Measurements from ENCODE around the gene CELA1.

The CELA1 gene

DNA sequence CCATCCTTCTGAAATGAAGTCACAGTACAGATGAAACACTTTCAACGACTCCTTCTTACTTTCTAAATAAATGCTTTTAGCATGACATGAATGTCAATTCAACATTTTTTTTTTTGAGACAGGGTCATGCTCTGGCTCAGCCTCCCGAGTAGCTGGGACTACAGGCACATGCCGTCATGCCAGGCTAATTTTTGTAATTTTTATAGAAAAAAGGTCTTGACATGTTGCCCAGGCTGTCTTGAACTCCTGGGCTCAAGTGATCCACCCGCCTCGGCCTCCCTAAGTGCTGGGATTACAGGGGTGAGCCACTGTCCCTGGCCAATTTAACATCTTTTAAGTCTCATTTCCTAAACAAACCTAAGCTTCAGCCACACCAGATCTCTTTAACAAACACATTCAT lies 28.4 kb upstream of the CELA1 start:
- no peak for DNase-seq (ENCODE audit: low spot score)

- no peak for DNase-seq (ENCODE audit: low spot score)
Measured at GRCh38 chr12:51374361-51374760, 27.9 kb upstream of the CELA1 start.

DNA sequence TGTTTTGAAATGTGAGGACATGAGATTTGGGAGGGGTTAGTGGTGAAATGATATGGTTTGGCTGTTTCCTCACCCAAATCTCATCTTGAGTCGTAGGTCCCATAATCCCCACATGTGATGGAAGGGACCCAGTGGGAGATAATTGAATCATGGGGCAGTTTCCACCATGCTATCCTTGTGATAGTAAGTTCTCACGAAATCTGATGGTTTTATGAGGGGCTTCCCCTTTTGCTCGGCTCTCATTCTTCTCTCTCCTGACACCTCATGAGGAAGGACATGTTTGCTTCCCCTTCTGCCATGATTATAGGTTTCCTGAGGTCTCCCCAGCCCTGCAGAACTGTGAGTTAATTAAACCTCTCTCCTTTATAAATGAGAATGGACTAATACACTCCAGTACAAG lies 26.7 kb upstream of the CELA1 start:
- no peak for DNase-seq (ENCODE audit: low spot score)

- DNase-seq (ENCODE audit: low spot score), result no peak
Measured at GRCh38 chr12:51372021-51372420, 25.5 kb upstream of the CELA1 start.

DNA sequence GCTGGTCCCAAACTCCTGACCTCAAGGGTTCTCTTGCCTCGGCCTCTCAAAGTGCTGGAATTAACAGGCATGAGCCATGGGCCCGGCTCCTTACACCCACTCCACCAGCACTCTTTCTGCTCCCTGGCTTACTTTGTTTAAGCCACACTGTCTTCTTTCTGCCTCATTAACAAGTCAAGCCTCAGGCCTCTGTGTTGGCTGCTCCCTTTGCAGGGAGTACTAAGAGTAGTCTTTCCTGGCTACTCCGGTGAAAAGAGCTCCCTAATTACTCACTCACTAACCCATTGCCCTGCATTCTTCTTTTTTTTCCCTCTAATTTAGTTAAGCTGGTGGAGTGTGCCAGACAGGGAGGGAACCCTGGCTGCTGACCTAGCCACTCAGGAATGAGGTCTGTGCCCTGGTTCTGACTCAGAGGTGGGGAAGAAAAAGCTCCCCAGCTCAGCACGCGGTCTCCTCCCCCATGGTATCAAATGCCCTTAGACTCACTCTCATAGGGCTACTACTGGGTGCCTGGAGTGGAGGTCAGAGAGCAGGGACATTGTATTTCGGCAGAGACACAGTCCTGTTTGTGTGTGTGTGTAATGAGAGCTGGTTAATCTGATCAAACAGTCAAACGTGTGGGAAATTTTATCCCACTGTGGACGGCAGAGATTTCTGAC lies 24.9 kb upstream of the CELA1 start:
- DNase-seq (ENCODE audit: low spot score), result no peak

- DNase-seq (ENCODE audit: low spot score), result no peak
Measured at GRCh38 chr12:51370667-51371066, 24.2 kb upstream of the CELA1 start.

GRCh38 chr12:51369581-51369980 lies 23.1 kb upstream of the CELA1 start:
- DNase-seq (ENCODE audit: low spot score), result no peak

DNA sequence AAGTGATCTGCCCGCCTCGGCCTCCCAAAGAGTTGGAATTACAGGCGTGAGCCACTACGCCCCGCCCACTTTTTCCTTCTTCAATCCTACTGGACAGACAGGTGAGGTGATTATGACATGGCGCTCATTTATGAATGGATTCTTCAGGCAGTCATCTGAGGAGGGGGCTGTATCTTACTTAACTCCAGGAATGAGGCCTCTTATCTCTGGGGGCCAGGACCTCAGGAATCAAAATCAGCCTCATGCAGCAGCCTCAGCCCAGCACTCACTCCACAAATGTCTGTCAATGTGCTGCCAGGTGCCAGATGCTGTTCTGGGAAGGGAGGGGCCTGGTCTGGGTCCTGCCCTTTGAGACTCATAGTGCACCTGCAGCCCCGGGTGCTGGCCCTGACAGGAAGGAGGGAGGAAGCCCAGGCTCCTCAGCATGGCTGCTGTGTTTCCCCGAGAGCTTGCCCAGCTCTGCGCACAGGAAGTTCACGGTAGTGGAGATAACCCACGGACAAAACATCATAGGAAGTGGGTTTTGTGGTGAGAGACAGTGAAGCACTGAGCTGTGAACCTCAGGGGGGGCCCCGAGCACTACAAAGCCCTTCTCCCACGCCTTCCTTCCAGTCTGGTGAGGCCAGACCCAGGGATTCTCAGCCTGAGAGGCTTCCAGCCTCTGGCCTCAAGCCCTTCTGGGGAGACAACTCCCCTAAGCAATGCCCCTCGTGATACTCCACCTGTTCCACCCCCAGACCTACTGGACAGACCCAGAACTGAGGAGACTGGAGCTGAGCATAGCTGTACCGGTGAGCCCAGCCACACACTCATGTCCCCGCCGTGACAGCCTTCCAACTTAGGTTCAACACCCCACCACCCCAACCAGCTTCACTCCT lies 22.4 kb upstream of the CELA1 start:
- DNase-seq (ENCODE audit: low spot score), result peak; percentile 91

DNA sequence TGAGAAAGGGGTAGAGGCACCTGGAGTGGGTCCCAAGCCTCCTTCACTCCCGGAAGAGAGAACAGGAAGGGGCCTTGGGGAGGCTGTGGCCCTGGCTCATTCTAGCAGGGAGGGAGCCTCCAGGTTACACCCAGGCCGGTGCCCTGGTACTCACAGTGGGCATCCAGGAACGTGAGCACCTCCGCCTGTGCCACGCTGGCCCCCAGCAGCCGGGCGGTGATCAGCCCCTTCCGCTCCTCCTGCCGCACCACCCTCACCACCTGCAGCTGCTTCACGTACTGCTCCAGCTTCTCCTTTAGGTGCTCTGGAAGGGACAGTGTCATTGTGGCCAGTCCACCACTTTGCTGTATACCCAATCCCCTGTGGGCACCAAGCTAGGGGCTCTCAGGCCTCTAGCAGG lies 18.8 kb upstream of the CELA1 start:
- DNase-seq (ENCODE audit: low spot score), result no peak

DNA sequence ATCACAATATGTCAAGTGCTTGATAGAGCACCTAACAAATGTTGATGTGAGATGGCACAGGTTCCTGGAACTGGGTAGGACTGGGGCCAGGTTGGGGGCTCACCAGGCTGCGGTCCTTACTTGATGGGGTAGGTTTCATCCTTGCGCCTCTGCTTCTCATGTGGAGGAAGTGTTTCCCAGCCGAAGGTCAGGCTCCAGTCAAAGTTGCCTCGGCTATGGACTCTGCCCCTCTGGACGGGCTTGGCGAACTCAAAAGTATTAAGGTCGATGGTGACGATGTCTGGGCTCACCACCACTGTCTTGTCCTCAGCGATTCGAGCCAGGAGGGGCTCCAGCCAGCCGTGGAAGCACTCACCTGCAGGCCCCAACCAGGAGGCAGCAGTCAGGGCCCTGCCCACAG lies 17.5 kb upstream of the CELA1 start:
- DNase-seq (ENCODE audit: low spot score), result no peak

DNA sequence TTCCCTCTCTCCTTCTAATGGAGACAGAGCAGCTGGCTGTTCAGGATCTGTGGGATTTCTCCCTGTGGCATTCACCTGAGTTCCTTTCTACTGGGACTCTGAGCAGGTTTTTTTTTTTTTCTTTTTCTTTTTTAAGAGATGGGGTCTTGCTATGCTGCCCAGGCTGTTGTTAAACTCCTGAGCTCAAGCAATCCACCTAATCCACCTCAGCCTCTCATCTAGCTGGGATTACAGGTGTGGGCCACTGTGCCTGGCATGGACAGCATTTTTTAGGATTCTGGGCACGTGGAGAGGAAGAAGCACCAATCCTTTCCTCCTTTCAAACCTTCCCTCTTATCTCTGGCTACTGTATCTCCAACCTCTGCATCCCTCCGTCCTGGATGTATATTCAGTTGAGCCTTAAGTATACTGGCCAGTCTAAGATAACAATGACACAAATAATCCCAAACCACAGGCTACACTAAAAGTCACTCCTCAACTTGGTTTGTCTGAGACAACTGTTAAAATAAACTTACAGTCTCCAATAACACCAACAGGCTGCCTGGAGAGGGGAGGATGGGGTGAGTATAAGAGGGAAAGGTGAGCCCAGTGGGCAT lies 16.4 kb upstream of the CELA1 start:
- DNase-seq (ENCODE audit: low spot score), result no peak

GRCh38 chr12:51362307-51362706 lies 15.8 kb upstream of the CELA1 start:
- DNase-seq (ENCODE audit: low spot score), result no peak

GRCh38 chr12:51361161-51362016 lies 14.9 kb upstream of the CELA1 start:
- DNase-seq (ENCODE audit: low spot score), result no peak

- no peak for DNase-seq (ENCODE audit: low spot score)
Measured at GRCh38 chr12:51360315-51360714, 13.8 kb upstream of the CELA1 start.

- no peak for DNase-seq (ENCODE audit: low spot score)
Measured at GRCh38 chr12:51359851-51360250, 13.4 kb upstream of the CELA1 start.

DNA sequence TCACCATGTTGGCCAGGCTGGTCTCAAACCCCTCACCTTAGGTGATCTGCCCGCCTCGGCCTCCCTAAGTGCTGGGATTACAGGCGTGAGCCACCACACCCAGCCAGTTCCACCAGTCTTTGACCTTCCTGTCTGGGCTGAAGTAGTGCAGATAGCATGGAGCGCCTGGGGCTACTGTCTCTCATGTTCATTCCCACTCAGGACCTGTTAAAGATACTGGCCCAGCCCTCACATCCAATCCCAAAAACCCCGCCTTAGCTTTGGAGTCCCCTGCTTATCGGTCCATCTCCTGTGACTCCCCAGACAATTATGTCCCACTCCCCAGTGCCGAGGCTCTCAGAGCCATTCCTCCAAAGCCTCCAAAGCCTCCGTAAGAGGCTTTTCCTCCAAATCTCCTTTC lies 12.0 kb upstream of the CELA1 start:
- DNase-seq (ENCODE audit: low spot score), result no peak

GRCh38 chr12:51357374-51358047 lies 11.0 kb upstream of the CELA1 start:
- no peak for DNase-seq (ENCODE audit: low spot score)

- peak; percentile 40 for DNase-seq (ENCODE audit: low spot score)
Measured at GRCh38 chr12:51351913-51352532, 5.5 kb upstream of the CELA1 start.

DNA sequence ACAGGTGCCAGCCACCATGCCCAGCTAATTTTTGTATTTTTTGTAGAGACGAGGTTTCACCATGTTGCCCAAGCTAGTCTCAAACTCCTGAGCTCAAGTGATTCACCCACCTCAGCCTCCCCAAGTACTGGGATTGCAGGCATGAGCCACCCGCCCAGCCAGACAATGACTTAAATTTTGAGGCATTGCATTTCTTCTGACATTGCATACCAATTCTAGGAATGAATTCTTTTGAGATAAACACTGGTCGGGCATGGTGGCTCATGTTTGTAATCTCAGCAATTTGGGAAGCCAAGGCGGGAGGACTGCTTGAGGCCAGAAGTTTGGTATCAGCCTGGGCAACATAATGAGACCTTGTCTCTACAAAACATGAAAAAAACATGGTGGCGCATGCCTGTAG lies 2.5 kb upstream of the CELA1 start:
- DNase-seq (ENCODE audit: low spot score), result no peak

DNA sequence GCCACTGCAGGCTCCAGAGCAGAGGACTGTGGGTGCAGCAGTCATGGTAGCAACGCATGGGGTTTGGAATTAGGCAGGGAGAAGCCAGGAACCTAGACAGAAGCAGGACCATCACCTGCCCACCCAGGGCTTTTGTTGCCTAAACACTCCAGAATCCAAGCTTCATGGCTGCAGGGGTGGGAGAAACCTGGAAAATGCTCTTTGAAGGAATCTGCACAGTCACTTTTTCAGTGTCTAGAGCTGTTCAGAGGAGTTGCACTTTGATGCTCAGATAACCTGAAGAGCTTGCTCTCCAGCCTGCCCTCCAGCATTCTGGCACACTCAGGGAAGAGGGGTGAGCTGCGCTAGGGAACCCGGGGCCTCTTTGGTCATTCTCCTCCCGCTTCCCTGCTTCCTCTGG lies 1.6 kb upstream of the CELA1 start:
- DNase-seq (ENCODE audit: low spot score), result no peak

GRCh38 chr12:51345681-51346080 lies 798 bp downstream of the CELA1 start:
- no peak for DNase-seq (ENCODE audit: low spot score)

Measured in CD4-positive, alpha-beta T cell treated with Interleukin-6 at 100 ng/mL for 8 hours (primary cell).